Measurements from ENCODE around the gene SOCS2.
A peak's percentile ranks its signal among the peaks of the same experiment; 100 is the strongest.
"Not testable (repeated sequence)": the region's sequence is repeated elsewhere in the genome, so short reads cannot be mapped to it uniquely, and the experiment has no call there.

Gene SOCS2

GRCh38 chr12:93571925-93572711, at the start of gene SOCS2:
SOCS2 (plus strand) TSS chr12:93572675; CDS start chr12:93572898, 223 bp downstream.
- peak; percentile 58 for DNase-seq (ENCODE audit: low read depth, low spot score)

DNA sequence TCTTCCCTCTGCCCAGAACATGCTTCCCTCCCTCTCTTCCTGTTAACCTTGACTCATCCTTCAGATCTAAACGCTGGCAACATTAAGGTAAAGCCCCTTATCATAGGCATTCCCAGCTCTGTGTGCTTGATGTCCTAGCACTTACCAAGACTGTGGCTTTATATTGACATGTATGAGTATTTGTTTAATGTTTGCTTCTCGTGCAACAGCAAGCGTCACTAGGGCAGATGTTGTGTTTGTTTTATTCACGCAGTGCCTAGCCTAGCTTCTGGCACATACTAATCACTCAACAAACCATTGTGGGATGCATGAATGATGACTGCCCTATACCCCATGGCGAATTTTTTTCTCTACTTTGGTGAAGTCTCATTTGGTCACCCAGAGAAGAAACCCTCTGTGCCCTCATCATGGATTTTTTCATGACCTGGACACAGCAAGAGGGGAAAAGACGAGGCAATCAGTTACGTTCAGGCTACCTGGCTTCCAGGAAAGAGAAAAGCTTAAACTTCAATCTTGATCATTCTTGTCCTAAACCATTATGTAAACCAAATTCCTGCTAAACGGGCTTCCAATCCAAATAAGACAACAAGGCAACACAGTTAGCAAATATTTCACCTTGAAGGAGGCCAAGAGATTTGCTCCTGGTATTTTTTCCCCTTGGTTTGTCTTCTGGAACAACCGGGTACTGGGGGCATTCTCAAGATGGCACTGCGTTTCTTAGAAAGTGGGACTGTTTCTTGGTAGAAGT, 47.9 kb upstream of the SOCS2 start:
- no peak for DNase-seq (ENCODE audit: low read depth, low spot score)

DNA sequence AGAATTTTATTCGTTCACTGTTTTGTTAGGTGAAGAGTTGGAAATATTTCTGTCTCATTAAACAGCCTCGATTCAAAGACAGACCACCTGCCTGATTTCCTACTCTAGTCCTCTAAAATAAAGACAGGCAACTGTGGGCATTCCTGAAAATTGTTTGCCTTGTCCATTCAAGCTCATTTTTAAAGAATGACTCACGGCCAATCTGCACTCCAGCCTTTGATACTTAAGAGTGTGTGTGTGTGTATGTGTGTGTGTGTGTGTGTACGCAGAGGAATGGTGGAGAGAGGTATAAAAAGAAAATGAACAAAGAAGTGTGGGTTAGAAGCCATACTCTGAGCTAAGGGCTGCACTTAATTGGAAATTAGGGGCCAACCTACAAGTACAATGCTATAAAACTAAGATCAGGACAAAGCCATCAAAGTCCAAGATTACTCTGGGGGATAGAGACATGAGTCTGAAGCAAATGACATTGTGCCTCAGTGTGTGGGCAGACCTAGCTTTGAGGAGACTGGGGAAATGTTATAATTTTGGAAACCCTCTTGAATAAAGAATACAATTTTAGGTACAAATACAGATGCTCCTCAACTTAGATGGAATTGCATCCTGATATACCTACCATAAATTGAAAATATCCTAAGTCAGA, 45.6 kb upstream of the SOCS2 start:
- DNase-seq (ENCODE audit: low read depth, low spot score), result peak; percentile 29

DNA sequence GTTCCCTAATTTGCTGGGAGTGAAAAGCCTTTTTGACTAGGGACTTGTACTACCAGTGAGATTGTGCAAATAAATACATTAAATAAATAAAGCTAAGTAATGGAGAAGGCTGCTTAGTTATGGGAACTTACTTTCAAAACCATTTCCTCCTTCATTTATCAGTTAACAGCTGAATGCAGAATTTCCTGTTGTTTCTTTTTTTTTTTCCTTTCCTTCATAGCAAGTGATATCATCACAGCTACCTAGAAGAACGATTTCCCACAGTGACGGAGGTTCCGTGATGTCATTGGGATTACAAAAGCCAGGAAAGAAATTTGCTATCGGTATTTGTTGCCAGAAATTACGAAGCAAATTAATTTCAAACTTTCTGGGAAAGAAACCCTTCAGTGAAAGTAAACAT, 42.1 kb upstream of the SOCS2 start:
- no peak for DNase-seq (ENCODE audit: low read depth, low spot score)

- no peak for DNase-seq (ENCODE audit: low read depth, low spot score)
Observed at GRCh38 chr12:93533310-93533709, 39.2 kb upstream of the SOCS2 start.

GRCh38 chr12:93536111-93536765, 36.2 kb upstream of the SOCS2 start:
- DNase-seq (ENCODE audit: low read depth, low spot score), result no peak

DNA sequence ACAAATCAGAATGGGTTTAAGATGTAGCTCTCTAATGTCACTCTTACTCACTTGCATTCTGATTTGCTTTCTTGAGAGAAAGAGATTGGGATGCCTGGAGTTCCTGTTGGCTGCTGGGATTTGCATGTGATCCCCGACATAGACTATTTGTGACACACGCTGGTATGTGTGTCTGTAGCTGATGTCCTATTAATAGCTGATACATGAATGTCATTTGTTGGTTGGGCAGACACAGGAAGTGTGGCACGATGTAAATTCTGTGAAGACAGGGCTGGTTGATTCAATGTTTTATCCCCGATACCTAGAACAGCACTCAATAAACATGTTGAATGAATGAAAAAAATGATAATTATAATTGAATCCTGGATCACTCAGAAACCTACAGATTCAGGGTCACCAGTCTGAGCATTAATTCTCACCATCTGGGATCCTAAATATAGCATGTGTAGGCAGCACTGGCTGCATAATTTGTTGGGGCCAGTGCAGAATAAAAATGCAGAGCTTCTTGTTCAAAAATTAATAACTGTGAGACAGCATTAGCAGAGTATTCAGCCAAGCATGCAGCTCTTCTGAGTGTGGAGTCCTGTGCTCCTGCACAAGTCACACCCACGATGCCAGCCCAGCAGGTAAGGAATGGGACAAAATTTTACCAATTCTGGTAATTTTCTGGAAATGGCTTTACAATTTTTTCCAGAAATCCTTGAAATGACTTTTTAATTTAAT, 35.5 kb upstream of the SOCS2 start:
- no peak for DNase-seq (ENCODE audit: low read depth, low spot score)

GRCh38 chr12:93537769-93538168, 34.7 kb upstream of the SOCS2 start:
- DNase-seq (ENCODE audit: low read depth, low spot score), result no peak

- no peak for DNase-seq (ENCODE audit: low read depth, low spot score)
Observed at GRCh38 chr12:93539821-93540220, 32.7 kb upstream of the SOCS2 start.

DNA sequence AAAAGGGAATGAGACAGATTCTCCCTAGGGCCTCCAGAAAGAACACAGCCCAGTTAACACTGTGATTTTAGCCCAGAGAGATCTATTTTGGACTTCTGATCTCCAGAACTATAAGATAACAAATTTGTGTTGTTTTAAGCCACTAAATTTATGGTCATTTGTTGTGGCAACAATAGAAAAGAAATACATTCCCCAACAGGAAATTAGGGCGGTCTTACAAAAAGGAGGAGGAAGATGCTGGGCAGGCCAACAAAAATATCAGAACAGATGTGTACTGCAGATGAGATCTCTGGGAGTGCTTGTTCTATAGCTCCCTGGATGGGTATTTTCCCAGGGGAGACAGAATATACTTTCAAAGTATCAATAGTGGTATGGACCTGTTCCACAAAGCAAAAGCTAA, 32.0 kb upstream of the SOCS2 start:
- no peak for DNase-seq (ENCODE audit: low read depth, low spot score)

- DNase-seq (ENCODE audit: low read depth, low spot score), result peak; percentile 51
Observed at GRCh38 chr12:93541578-93542225, 30.8 kb upstream of the SOCS2 start.

DNA sequence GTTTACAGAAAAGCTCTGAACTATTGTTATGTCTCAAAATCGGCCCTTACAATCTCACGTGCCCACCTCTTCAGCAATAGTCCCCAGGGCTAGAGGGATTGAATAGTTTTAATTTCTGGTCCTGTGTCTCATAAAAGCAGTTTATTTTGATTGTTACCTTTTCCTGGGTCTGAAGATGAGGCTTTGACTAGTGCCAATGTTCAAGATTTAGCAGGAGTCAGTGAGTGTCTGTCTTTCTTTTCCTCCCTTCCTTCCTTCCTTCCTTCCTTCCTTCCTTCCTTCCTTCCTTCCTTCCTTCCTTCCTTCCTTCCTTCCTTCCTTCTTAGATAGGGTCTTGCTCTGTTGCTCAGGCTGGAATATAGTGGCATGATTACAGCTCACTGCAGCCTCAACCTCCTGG, 24.7 kb upstream of the SOCS2 start:
- no peak for DNase-seq (ENCODE audit: low read depth, low spot score)

- DNase-seq (ENCODE audit: low read depth, low spot score), result no peak
Observed at GRCh38 chr12:93549174-93549573, 23.3 kb upstream of the SOCS2 start.

DNA sequence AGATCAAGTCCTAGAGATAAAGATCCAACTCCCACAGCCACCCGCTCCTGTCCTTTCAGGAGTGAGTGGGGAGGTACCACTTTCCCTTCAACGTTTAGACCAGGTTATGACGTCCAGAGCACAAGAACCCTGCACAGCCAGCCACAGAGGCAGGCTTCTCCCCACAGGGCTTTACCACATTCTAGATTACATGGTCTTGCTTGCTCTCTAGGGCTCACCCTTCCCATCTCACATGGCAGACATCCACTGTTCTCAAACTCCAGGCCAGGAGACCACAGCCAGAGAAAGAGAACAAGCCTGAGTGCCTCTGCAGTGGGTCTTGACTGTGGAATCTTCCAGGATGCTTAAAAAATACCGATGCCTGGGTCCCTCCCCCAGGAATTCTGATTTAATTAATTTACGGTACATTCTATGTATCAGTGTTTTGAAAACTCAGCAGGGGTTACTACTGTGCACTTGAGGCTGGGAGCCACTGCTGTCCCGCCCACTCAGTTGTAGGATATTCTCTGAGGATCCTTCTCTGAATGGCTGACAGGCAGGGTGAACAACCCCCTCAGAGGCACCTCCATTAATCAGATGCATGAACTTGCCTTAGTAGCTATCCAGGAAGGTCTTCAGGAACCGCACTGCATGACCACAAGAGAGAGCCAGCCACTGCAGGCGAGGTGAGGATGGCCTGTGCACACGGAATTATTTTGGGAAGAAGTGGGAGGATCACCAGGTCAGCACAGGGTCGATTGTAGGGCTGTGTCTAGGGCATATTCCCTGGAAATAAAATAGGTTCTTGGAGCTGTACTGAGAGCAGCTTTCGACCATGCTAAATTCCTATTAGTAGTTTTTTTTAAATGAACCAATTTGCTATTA, 21.5 kb upstream of the SOCS2 start:
- peak; percentile 6 for DNase-seq (ENCODE audit: low read depth, low spot score)

- DNase-seq (ENCODE audit: low read depth, low spot score), result no peak
Observed at GRCh38 chr12:93552427-93552826, 20.0 kb upstream of the SOCS2 start.

- DNase-seq (ENCODE audit: low read depth, low spot score), result not testable (repeated sequence)
Observed at GRCh38 chr12:93557879-93558278, 14.6 kb upstream of the SOCS2 start.

GRCh38 chr12:93558685-93559084, 13.8 kb upstream of the SOCS2 start:
- not testable (repeated sequence) for DNase-seq (ENCODE audit: low read depth, low spot score)

DNA sequence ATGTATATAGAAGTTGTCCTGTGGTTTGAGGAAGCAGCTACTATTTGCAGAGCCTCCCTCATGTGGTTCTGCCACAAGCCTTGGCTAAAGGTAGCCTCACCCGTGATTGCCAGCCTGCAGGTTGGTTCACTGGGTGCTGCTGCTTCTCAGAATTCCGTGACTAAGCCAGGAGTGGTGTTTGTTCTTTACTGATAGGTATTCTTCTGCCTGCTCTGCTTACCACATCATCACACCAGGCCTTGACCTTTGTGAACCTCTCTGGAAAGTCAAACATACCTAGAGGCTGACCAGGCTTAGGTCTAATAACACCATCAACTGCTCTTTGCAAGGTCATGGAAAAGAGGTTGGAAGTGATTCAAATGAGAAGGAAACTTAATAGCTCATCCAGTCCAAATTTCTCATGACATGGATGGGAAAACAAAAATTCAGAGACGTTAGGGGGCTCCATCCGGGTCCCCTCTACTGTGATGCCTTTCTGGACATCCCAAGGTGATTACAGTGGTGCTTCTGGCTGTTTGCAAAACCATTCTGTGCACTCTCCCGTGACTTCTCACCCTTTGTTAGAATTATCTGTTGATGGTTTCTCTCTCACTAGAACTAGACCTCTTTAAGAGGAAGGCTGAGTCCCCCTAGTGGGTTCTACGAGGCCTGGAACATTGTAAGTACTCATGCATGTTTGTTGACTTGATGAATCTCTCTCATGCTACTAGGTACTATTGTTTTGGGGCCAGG, 8.5 kb upstream of the SOCS2 start:
- no peak for DNase-seq (ENCODE audit: low read depth, low spot score)

GRCh38 chr12:93565760-93566159, 6.7 kb upstream of the SOCS2 start:
- no peak for DNase-seq (ENCODE audit: low read depth, low spot score)
